Measurements from ENCODE around the gene BPTF. TPM values are rescaled to one million over a fixed set of nuclear protein-coding genes. Genes with fewer than 3 reads are reported as not detected.
"Not testable (repeated sequence)": the region's sequence is repeated elsewhere in the genome, so short reads cannot be mapped to it uniquely, and the experiment has no call there.

BPTF gene
- total RNA-seq, 2 donors from 2014 or later: 60.3 to 92.3 TPM

GRCh38 chr17:67993153-67993997 is 168.1 kb downstream of the BPTF start:
- Histone ChIP-seq H3K9me3 (no peaks in the 10 kb centered on the region), H3K27me3 (no peaks in the 10 kb centered on the region), H3K27ac (peak overlapping the region; percentile 93 to 97), H3K4me3 (peak overlapping the region; percentile 75 to 79), H3K4me1 (peaks cover 0 to 32% of the 10 kb centered on the region in 2 donors), H3K36me3 (no peaks in the 10 kb centered on the region)
- peak in 1 of 2 donors; percentile 24 for TF ChIP-seq CTCF (IDR thresholded peaks at IDR 0.05)
- DNase-seq (ENCODE audit: low spot score): peak; percentile 70

GRCh38 chr17:67993998-67994361 is 168.7 kb downstream of the BPTF start:
- Histone ChIP-seq H3K4me1 (peaks cover 0 to 32% of the 10 kb centered on the region in 2 donors), H3K9me3 (no peaks in the 10 kb centered on the region), H3K4me3 (peak overlapping the region; percentile 75 to 79), H3K36me3 (no peaks in the 10 kb centered on the region), H3K27me3 (no peaks in the 10 kb centered on the region), H3K27ac (peak overlapping the region; percentile 93 to 97)
- no peak for TF ChIP-seq CTCF (IDR thresholded peaks at IDR 0.05)
- DNase-seq (ENCODE audit: low spot score): no peak

- Histone ChIP-seq H3K27ac (peak overlapping the region; percentile 74 to 97), H3K27me3 (no peaks in the 10 kb centered on the region), H3K4me3 (peak overlapping the region; percentile 43 to 79), H3K36me3 (no peaks in the 10 kb centered on the region), H3K4me1 (peaks cover 0 to 32% of the 10 kb centered on the region in 2 donors), H3K9me3 (no peaks in the 10 kb centered on the region)
- no peak for TF ChIP-seq CTCF (IDR thresholded peaks at IDR 0.05)
- no peak for DNase-seq (ENCODE audit: low spot score)
Measured at GRCh38 chr17:67994817-67995569, 169.7 kb downstream of the BPTF start.

GRCh38 chr17:67995570-67996263 is 170.4 kb downstream of the BPTF start:
- TF ChIP-seq CTCF (IDR thresholded peaks at IDR 0.05): peak in 1 of 2 donors; percentile 34
- DNase-seq (ENCODE audit: low spot score): no peak
- Histone ChIP-seq H3K27me3 (no peaks in the 10 kb centered on the region), H3K27ac (peak overlapping the region; percentile 74 to 97), H3K4me1 (peaks cover 0 to 32% of the 10 kb centered on the region in 2 donors), H3K36me3 (no peaks in the 10 kb centered on the region), H3K9me3 (no peaks in the 10 kb centered on the region), H3K4me3 (peak overlapping the region; percentile 43 to 79)

- H3K9me3 ChIP-seq; H3K36me3 ChIP-seq; H3K27me3 ChIP-seq; DNase-seq (ENCODE audit: low spot score): not testable (repeated sequence)
- Histone ChIP-seq H3K4me3 (peak within 1 kb of the TSS; percentile 43 to 79), H3K4me1 (peaks cover 0 to 32% of the 10 kb centered on the region in 2 donors), H3K27ac (peak within 1 kb of the TSS; percentile 74 to 97)
Measured at GRCh38 chr17:67996301-67997171, 171.2 kb downstream of the BPTF start, which contains the start of gene C17orf58. Gene C17orf58 (minus strand): TSS chr17:67996469. CDS start chr17:67996198, 271 bp downstream.
